AG10803 (cell line): Measurements from ENCODE around the gene NIN.
"Not testable (repeated sequence)": the region's sequence is repeated elsewhere in the genome, so short reads cannot be mapped to it uniquely, and the experiment has no call there.

Source experiments
- DNase-seq: peaks from one replicate; pipeline ENCODE4 v3.0.0; 2010; ENCODE audit warnings: low read depth
- H3K4me3 ChIP-seq: 2 replicates; pipeline ENCODE4 v1.5.1; 2011; ENCODE audit warnings: mild to moderate bottlenecking, low read length, control low read depth
- TF ChIP-seq, protein P1 (sequence below): conservative IDR thresholded peaks from 2 replicates; pipeline ENCODE4 v1.5.1; 2011; ENCODE audit warnings: mild to moderate bottlenecking, low read length, control low read depth, inconsistent platforms

NIN gene

DNA sequence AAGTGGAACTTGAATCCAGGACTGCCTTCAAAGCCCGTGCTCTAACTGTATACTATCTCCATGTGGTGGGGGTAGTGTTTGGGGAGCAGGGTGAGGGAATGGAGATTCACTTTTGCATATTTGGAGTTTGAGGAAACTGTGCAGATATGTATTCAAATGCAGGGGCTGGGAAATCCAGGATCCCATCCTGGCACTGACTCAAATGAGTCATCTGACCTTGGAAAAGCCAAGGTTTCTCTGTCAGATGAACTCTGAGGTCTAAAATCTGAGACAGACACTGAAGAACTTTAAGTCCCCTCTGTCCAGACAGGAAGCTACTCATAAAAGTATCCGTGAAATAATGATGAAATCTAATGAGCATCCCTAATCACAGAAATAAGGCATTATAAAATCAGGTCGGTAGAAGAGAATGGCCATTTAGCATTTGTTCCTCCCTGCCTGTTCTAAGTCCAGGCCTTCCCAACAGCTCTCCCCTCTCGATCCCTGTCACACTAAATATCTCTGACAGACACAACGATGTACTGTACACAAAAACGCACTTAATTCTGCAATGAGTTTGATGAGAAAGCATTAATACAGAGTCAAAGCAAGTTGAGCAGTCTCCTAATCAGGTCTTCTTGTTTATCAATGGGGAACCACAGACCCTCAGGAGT lies 14.4 kb downstream of the NIN start:
- TF ChIP-seq, protein P1, sequence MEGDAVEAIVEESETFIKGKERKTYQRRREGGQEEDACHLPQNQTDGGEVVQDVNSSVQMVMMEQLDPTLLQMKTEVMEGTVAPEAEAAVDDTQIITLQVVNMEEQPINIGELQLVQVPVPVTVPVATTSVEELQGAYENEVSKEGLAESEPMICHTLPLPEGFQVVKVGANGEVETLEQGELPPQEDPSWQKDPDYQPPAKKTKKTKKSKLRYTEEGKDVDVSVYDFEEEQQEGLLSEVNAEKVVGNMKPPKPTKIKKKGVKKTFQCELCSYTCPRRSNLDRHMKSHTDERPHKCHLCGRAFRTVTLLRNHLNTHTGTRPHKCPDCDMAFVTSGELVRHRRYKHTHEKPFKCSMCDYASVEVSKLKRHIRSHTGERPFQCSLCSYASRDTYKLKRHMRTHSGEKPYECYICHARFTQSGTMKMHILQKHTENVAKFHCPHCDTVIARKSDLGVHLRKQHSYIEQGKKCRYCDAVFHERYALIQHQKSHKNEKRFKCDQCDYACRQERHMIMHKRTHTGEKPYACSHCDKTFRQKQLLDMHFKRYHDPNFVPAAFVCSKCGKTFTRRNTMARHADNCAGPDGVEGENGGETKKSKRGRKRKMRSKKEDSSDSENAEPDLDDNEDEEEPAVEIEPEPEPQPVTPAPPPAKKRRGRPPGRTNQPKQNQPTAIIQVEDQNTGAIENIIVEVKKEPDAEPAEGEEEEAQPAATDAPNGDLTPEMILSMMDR, result no peak
- DNase-seq, result peak; percentile 46
- no peak overlapping the region for H3K4me3 ChIP-seq

DNA sequence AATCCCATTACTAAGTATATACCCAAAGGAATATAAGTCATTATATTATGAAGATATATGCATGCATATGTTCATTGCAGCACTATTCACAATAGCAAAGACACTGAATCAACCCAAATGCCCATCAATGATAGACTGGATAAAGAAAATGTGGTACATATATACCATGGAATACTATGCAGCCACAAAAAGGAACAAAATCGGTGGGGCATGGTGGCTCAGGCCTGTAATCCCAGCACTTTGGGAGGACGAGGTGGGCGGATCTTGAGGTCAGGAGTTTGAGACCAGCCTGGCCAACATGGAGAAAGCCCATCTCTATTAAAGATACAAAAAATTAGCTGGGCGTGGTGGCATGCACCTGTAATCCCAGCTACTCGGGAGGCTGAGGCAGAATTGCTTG lies 15.4 kb downstream of the NIN start:
- H3K4me3 ChIP-seq, DNase-seq: not testable (repeated sequence)

DNA sequence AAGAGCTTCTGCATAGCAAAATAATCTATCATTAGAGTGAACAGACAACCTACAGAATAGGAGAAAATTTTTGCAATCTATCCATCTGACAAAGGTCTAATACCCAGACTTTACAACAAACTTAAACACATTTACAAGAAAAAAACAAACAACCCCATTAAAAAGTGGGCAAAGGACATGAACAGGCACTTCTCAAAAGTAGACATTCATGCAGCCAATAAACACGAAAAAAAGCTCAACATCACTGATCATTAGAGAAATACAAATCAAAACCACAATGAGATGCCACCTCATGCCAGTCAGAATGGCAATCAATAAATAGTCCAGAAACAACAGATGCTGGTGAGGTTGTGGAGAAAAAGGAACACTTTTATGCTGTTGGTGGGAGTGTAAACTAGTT lies 15.9 kb downstream of the NIN start:
- DNase-seq, H3K4me3 ChIP-seq: not testable (repeated sequence)

DNA sequence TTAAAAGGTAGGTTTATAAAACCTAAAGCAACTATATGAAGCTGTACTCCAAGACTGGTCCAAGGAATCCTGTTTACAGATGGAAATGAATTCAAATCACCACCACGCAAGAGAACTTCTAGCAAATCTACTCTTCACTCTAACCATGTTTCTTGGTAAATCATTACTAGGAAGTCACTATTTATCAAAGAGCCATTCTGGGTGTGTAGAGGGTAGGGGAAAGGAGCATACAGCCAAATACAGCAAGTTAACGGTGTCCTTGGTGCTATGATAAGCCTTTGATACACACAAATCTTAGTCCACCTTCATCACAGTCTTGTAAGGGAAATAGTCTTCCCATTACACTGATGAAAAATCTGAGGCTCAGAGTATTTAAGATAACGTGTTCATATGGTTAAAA lies 16.8 kb downstream of the NIN start:
- no peak overlapping the region for H3K4me3 ChIP-seq
- no peak for DNase-seq
- TF ChIP-seq, protein P1, result no peak

DNA sequence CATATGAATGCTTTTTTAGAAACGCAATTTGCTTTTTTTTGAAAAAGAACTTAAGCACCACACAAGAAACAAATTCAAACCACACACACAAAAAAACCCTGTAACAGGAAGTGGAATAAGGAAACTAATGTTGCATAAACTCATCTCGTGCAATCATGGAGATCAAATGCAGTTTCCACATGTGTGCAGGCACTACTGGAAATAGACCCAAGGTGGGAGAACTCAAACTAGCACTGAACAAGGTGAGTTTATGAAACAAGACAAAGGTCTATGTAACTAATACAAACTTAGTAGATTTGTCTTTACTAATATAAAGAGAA lies 17.5 kb downstream of the NIN start:
- H3K4me3 ChIP-seq, result no peak overlapping the region
- DNase-seq, result peak; percentile 52
- TF ChIP-seq, protein P1, result no peak

DNA sequence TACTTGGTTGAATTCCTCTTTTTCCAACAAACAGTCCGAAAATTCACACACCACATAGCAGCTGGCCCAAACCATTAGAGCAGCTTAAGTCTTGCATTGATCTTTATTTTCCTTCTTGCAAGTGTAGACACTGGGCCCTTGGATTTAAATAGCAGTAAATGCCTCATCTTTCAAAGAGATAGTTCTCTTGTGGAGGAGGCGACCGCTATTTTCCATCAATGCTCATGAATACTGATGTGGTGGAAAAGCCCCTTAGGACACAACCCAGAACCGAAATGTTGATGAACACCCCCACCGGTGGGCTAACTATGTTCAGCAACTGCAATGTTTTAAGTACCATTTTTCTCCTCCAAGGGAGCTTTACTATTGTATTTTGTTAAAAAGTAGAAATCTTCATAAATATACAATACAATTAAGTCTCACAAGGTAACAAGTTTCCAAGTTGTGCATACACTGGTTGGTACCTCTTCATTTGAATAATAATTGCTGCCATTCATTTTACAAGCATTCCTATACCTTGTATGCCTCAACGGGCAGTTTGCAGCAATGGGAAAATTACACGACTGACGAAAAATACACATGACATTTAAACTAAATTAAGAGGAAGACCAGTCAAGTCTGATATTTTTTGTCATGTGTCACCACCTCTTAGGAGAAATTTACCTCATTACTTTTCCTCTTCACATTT lies 18.0 kb downstream of the NIN start:
- TF ChIP-seq, protein P1, result no peak
- no peak overlapping the region for H3K4me3 ChIP-seq
- DNase-seq, result no peak

DNA sequence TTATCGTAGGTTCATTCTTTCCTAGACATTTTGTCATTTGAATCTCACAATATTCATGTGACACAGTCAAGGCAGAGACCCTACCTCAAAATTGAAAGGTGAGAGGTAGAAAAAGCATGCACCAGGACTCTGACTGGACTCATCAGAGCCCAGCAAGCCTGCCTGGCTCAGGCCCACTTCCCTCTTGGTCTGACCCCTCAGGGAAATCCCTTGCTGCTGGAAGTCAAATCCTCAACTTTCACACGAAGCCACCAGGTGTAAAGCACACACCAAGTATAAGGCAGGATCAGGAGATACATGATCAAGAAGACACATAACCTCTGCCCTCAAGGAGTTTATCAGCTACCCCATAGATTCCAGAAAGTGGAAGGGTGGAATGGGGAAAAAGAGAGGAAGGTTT lies 18.8 kb downstream of the NIN start:
- H3K4me3 ChIP-seq, result no peak overlapping the region
- DNase-seq, result no peak
- TF ChIP-seq, protein P1, result no peak

DNA sequence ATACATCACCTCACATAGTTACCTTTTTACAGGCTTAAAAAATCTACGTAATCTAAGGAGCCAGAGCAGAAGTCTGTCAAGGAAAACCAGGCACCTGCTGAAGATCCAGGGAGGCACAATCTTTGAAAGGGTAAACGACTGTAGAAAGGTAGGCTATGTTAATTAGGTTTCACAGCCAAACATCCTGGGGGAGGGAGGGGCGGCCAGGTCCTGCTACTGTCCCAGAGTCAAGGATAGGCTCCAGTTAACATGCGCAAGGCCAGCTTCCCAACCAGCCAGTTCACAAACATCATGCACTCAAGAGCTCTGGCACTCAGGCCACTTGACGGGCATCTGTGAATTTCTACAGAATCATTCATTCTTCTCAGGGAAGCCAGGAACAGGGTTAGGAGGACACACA lies 22.9 kb downstream of the NIN start:
- TF ChIP-seq, protein P1, result no peak
- DNase-seq, result no peak
- H3K4me3 ChIP-seq, result no peak overlapping the region
